Right kidney (tissue), 1 donor: ENCODE measurements around the gene DNAAF3.
A peak's percentile ranks its signal among the peaks of the same experiment; 100 is the strongest.

Experiments
- DNase-seq: peaks from one replicate; pipeline ENCODE4 v3.0.0-alpha.2; 2016

The DNAAF3 gene

GRCh38 chr19:55153652-55154264 is 12.7 kb downstream of the DNAAF3 start:
- no peak for DNase-seq

GRCh38 chr19:55152017-55152416 is 14.4 kb downstream of the DNAAF3 start:
- no peak for DNase-seq

DNA sequence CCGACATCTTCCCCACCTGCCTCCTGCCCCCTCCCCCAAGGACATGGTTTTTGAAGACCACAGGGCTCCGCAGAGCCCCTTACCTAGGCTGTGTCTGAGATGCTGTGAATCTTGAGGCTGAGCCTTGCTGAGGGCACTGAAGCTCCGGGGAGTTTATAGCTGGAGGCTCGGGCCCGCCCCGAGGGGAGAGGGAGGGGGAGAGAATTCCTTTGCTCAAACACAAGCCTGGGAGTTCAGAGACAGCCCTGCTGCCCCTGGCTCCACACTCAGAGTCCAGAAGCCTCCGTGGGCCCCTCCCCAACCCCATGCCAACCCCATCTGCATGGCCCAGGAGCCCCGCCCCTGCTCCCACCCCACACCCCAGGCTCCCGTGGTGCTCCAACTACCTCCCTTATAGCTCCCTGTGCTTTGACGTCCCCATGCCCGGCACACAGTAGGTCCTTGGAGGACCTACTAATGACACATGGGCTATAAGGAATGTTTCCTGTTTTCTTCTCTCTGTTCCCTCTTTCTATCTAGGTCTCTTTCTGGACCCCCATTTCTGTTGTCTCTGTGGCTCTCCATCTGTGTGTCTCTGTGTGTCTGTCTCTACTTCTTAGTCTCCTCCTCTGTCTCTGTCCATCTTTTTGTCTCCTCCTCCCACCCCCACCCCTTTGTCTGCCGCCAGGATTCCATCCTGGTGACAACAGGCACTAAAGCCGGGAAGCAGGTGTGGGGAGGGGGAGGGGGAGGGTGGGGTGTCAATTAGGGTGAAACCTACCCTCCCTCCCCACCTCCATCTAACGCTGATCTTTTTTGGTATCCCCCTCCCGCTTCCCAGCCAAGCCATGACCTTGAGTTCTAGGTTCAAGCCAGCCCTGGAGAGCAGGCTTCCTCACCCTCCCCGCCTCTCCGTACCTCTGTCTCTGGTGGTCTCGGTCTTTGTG is 17.1 kb downstream of the DNAAF3 start, which contains the start of gene TNNT1:
TNNT1 (minus strand) TSS at position 129 of the 926 bp plus-strand sequence. CDS start 2,049 bp downstream, outside the sequence.
- DNase-seq, result no peak

- no peak for DNase-seq
Measured at GRCh38 chr19:55147545-55148251, 18.7 kb downstream of the DNAAF3 start.

DNA sequence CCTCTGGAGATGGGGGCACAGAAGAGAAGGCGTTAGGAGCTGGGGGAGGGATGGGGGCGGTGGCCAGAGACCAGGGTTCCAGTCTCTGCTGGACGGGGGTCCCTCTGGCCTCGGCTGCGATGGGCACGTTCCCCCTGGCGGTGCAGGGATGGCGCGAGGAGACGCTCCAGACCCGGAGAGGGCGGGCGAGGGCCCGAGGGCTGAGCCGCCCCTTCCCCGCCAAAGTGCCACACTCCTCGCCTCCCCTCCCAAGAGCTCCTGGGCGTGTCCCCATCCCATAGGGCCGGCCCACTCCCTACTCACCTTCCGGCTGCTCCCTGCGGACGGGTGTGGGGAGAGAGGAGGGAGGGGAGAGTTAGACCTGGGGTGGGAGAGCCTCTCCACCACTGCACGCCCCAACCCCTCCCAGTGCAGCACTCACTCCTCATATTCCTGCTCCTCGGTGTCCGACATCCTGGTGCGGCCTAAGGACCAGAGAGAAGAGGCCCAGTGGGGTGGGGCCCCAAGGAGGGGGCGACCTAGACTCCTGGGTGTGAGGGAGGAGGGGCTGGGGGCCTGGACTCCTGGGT is 19.6 kb downstream of the DNAAF3 start:
- DNase-seq, result no peak

DNA sequence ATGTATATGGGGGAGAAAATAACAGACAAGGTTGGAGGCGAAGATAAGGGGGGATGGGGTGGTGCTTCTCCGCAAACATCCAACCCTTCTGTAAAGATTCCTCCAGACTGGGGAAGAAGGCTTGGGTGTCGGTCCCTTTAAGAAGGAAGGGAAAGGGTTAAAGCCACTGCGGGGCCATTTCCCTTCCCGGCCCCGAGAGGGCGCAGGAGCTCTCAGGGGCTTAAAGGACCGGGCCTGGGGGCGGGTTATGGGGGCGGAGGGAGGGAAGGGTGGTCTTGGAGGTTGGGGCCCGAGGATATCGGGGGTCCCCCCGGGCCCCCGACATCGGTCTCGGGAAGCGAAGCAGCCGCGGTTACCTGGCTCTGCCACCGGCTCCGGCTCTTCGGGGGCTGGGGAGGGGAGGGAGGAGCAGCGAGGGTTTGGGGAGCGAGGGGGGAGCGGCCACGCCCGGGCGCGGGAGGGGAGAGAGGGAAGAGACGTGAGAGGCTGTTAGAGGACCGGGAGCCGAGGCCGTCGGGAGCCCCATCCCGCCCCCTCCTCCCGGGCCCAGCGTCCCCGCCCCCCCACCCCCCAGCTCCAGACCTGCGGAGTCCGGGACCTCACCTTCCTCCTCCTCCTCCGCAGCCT is 20.2 kb downstream of the DNAAF3 start:
- no peak for DNase-seq

DNA sequence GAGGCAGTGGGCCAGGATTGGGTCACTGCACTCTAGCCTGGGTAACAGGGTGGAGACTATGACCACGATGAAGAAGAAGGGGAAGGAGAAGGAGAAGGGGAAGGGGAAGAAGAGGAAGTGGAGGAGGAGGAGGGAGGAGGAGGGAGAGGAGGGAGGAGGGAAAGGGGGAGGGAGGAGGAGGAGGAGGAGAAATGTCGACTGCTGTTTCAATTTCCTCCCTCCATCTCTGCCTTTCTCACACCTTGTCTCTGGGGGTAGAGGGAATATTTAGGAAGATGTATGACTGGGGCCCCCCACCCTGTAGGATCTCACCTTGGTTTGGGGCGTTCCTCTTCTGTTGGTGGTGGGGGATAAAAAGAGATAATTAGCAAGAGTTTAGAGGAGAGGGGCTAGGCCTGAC is 21.2 kb downstream of the DNAAF3 start:
- no peak for DNase-seq

DNA sequence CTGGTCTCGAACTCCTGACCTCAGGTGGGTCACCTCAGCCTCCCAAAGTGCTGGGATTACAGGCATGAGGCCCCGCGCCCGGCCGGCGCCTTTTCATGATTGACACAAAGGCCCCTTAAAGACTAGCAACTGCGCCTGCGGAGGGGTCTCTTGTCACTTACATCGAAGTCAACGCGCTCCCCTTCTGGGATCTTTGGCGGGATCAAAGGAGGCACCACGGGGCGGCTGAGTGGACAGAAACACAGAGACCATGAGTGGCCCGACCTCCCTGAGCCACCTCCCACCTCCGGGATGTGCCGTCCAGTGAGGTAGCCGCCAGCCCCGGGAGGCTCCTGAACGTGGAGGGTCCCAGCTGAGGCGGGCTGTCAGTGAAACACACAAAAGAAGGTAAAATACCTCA is 24.7 kb downstream of the DNAAF3 start:
- DNase-seq, result no peak

DNA sequence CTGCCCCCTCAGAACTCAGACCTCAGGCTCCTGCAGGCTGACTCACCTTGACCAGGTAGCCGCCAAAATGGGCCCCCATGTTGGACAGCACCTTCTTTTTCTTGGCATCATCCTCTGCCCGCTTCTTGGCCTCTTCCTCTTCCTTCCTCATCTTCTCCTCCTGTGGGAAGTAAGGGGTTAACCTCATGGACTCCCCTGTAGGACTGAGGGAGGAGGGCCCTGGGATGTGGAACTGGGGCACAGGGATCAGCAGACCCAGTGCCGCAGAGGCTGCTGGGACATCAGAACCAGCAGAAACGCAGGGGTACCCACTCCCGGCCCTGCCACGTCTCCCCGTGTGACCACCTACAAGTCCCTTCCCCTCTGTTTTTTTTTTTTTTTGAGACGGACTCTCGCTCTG is 28.5 kb downstream of the DNAAF3 start:
- no peak for DNase-seq

DNA sequence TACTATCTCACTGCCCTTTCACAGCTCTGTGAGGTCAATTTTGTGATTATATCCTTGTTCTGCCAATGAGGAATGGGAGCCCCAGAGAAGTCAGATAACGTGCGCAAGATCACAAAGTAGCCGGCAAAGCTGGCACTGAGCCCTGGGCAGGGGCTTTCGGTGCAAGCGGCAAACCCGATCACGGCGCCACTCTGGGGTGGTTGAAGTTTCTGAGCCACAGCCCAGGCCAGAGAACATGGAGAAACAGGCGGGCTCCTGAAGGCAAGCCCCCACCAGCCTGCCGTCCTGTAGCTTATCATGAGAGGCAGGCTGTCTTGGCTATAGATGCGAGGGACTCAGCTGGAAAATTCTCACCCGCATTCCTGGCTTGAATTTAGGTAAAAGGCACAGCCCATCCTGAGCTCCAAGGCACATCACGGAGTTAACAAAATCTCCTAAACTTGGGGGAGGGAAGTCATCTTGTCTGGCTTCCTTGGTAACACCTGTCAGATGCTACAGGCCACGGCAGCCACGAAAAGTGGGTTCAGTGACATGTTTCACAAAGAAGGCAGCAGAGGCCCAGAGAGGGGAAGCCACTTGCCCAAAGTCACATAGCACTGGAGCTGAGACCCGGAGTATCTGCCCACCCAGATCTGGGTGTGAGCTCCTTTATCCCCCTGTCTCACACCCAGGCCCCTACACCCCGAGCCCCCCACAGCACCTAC is 29.9 kb downstream of the DNAAF3 start:
- DNase-seq, result no peak

GRCh38 chr19:55134736-55135135 is 31.7 kb downstream of the DNAAF3 start:
- DNase-seq, result no peak

- no peak for DNase-seq
Measured at GRCh38 chr19:55133639-55134444, 32.6 kb downstream of the DNAAF3 start.

DNA sequence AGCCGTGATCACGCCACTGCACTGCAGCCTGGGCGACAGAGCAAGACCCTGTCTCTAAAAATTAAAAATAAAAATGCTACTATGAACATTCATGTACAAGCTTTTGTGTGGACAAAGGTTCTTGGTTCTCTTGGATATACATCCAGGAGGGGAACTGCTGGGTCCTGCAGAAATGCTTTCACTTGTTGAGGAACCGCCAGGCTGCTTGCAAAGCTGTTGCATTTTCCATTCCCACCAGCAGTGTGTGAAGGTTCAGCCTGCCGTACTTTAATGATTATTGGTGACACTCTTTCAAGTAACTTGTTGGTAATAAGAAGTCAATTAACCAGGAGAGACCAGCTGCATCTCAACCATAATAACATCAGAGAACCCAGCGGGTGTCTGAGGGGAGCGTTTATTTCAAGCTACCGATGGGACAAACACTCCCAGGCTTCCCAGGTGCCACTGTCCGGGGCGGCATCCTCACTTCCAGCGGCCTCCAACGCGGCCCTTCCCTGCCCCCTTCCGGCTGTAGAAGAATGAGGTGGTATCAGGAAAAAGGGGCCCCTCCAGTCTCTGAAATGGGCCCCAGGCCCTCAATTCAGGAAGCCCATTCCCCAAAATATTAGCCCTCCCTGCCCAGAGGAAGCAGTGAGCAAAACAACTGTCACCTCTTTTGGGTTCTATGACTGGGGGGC is 33.8 kb downstream of the DNAAF3 start:
- DNase-seq, result peak; percentile 39

GRCh38 chr19:55131421-55131820 is 35.0 kb downstream of the DNAAF3 start:
- no peak for DNase-seq

- DNase-seq, result no peak
Measured at GRCh38 chr19:55119053-55119452, 47.4 kb downstream of the DNAAF3 start.

DNA sequence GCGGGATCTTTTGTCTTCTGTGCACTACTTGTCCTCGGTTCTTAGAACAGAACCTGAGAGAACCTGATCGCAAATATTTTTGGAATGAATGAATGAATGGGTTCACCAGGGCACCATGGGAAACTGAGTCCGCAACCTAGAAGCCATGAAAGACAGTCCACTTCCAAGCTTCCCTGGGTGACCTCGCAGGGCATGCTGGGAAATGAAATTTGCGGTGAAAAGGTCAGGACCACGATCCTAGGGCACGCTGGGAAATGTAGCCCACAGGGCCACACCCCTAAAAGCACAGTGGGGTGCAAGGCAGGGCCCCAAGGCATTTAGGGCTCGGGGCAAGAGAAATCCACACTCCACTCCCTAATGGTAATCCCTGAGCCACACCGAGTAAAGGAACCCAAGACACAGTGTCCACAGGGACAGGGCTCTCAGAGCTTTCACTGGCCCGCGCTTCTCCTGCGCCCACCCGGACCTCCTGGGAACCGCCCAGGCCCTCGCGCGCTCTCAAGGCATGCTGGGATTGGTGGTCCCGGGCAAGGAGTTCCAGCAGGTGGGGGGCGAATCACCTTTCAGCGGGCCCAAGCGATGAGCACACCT is 47.9 kb downstream of the DNAAF3 start:
- peak; percentile 45 for DNase-seq

DNA sequence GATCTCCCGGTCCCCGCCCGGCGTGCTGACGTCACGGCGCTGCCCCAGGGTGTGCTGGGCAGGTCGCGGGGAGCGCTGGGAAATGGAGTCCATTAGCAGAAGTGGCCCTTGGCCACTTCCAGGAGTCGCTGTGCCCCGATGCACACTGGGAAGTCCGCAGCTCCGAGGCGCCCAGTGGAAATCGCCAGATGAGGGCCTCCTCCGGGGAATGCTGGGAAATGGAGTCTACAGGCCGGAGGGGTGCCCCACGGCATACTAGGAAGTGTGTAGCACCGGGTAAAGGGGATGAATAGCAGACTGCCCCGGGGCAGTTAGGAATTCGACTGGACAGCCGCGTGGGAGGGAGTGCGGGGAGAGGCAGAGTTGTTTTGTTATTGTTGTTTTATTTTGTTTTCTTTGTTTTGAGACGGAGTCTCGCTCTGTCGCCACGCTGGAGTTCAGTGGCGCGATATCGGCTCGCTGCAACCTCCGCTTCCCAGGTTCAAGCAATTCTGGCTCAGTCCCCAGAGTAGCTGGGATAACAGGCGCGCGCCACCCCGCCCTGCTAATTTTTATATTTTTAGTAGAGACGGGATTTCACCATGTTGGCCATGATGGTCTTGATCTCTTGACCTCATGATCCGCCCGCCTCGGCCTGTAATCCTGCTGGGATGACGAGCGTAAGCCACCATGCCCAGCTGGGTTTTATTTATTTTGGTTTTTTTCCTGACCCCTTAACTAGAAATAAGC is 48.6 kb downstream of the DNAAF3 start:
- peak; percentile 91 for DNase-seq

GRCh38 chr19:55116859-55117662 is 49.4 kb downstream of the DNAAF3 start, which contains the start of gene PPP1R12C:
Gene PPP1R12C, minus strand, starts transcription at chr19:55117637. Its CDS starts 94 bp downstream, at chr19:55117543.
- peak; percentile 51 for DNase-seq
